A549 (cell line): ENCODE results near the gene PRR3.

Source experiments
- CEBPB ChIP-seq, 2 experiments: fragments of >200 bp in 1 of 2; sonication (Bioruptor Twin) in 1 of 2; formaldehyde crosslinking in 1 of 2; IDR thresholded peaks; 2 replicates each; pipeline ENCODE4 v1.6.1; 2012 to 2016
- HDAC2 ChIP-seq: fragments of 200-600 bp; sonication (generic); IDR thresholded peaks from 2 replicates; pipeline ENCODE4 v1.6.1; 2016
- JUNB ChIP-seq: fragments of >200 bp; sonication (Bioruptor Twin); formaldehyde crosslinking; IDR thresholded peaks from 2 replicates; pipeline ENCODE4 v1.6.1; 2016
- POLR2A ChIP-seq: IDR thresholded peaks from 2 replicates; pipeline ENCODE4 v1.6.1; 2012; ENCODE audit warnings: mild to moderate bottlenecking, low read length
- RFX5 ChIP-seq: fragments of 450-650 bp; IDR thresholded peaks from 2 replicates; pipeline ENCODE4 v1.7.1; 2014; ENCODE audit warnings: antibody characterized with exemption, mild to moderate bottlenecking, moderate library complexity
- SMC3 ChIP-seq: fragments of >200 bp; sonication (Bioruptor Twin); formaldehyde crosslinking; IDR thresholded peaks from 3 replicates; pipeline ENCODE4 v1.6.1; 2018; ENCODE audit warnings: inconsistent platforms

GRCh38 chr6:30612687-30613248 is 55.7 kb downstream of the PRR3 start:
- TF ChIP-seq JUNB = no peak
- TF ChIP-seq SMC3 = no peak
- no peak for TF ChIP-seq POLR2A
- TF ChIP-seq RFX5 = no peak
- no peak for TF ChIP-seq CEBPB (IDR thresholded peaks at IDR 0.05)
- no peak for TF ChIP-seq HDAC2
